ENCODE data around the gene ZNF311.

ZNF311 gene

DNA sequence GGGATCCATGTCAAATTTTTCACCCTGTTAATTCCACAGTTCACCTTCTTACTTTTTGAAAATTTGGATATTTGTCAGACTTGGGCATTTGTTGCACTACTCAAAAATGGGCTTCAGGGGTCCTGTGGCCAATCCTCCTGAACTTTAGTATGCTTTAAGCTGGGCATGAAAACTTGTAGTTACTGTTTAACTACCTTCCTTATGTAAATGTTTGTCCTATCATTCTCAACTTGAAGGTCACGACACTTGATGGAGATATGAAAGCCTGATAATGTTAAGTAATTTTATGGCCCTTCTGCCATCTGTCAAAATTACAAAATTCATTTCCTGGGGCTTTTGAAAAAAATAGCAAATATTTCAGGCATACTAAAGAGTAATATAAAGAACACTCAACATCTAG is 4.2 kb upstream of the ZNF311 start:
- DNase-seq (ENCODE audit: low spot score) = no peak
- ChIA-PET POLR2A (ENCODE audit: low non-redundant PET) (no interaction called here), CTCF (no interaction called here)
- H3K27ac ChIP-seq = no peak overlapping the region
- TF ChIP-seq, protein P1, sequence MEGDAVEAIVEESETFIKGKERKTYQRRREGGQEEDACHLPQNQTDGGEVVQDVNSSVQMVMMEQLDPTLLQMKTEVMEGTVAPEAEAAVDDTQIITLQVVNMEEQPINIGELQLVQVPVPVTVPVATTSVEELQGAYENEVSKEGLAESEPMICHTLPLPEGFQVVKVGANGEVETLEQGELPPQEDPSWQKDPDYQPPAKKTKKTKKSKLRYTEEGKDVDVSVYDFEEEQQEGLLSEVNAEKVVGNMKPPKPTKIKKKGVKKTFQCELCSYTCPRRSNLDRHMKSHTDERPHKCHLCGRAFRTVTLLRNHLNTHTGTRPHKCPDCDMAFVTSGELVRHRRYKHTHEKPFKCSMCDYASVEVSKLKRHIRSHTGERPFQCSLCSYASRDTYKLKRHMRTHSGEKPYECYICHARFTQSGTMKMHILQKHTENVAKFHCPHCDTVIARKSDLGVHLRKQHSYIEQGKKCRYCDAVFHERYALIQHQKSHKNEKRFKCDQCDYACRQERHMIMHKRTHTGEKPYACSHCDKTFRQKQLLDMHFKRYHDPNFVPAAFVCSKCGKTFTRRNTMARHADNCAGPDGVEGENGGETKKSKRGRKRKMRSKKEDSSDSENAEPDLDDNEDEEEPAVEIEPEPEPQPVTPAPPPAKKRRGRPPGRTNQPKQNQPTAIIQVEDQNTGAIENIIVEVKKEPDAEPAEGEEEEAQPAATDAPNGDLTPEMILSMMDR (conservative IDR thresholded peaks at IDR 0.05; ENCODE audit: low read depth) = no peak

DNA sequence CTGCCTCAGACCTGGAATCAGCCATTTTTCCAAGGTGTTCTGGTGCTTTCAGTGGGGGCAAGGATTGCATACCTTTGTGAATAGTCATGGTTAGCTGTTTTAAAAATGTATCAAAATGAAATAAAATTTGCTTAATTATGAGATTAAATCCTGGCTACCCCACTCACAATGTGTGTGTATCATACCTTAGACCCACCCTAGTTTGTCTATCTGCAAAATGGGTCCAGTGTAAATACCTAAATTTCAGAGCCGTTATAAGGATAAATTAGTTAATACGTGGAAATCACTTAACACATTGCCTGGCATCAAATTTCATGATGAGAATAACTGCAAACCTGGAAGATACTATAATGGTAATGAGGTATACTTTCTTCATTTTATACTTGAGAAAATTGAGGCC is 3.0 kb upstream of the ZNF311 start:
- no peak overlapping the region for H3K27ac ChIP-seq
- TF ChIP-seq, protein P1 (conservative IDR thresholded peaks at IDR 0.05; ENCODE audit: low read depth) = no peak
- ChIA-PET POLR2A (ENCODE audit: low non-redundant PET) (no interaction called here), CTCF (interaction anchor here (0.8 kb wide), 1 partner anchor 8 kb away, joined by 5 read pairs; no protein-coding TSS in a partner anchor)
- DNase-seq (ENCODE audit: low spot score) = no peak

DNA sequence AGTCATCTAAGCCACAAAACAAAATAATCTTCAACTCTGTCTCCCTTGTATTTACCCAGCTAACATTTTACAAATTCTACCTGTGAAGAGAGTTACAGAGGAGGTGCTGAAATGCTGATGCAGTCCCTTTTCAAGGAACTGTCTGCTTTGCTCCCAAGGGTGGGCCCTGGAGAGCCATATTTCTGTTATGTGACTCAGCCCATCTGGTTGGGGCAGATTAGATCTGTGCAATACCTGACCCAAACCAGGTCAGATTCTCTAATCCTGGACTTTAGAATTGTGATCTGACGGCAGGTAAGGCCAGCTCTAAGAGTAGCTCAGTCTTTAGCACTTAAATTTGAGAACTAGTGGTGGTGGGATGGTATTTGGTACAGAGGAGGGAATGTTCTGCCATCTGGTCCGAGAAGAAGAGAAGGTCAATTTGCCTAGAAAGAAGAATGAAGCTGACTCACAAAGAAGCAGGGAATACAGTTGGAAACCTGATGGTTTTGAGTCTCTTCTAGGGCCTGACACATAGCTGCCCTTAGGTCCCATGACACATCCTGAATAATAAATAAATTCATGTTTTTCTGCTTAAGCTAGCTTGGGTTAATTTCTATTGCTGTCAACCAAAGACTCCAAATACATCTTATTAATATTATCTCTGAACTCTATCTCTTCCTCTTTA is 8.1 kb downstream of the ZNF311 start:
- POLR2A ChIA-PET (ENCODE audit: low non-redundant PET) = no interaction called here
- TF ChIP-seq, protein P1 (conservative IDR thresholded peaks at IDR 0.05; ENCODE audit: low read depth) = no peak
- CTCF ChIA-PET = no interaction called here

DNA sequence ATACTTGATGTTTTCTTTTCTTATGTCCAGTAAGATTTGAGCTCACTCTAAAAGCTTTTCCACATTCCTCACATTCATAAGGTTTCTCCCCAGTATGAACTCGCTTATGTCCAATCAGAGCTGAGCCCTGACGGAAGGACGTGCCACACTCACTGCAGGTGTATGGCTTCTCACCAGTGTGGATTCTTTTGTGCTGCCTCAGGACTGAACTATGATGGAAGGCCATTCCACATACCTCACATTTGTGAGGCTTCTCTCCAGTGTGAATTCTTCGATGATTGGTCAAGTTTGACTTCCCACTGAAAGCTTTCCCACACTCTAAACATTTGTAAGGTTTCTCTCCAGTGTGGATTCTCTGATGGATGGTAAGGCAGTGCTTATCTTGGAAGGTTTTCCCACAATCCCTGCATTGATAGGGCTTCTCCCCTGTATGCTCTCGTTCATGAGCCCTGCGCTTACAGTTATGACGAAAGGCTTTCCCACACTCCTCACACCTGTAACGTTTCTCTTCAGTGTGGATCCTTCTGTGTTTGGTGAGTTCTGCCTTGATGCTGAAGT is 9.9 kb downstream of the ZNF311 start:
- H3K27ac ChIP-seq = no peak overlapping the region
- TF ChIP-seq, protein P1 (conservative IDR thresholded peaks at IDR 0.05; ENCODE audit: low read depth) = no peak
- DNase-seq (ENCODE audit: low spot score) = no peak
- POLR2A ChIA-PET (ENCODE audit: low non-redundant PET) = no interaction called here
- CTCF ChIA-PET = interaction anchor here (0.6 kb wide), 1 partner anchor 238 kb away, joined by 3 read pairs; no protein-coding TSS in a partner anchor

More for the DNA sequence above, 8.1 kb downstream of the ZNF311 start:
- no peak for DNase-seq (ENCODE audit: low spot score)
- H3K27ac ChIP-seq = no peak overlapping the region

DNA sequence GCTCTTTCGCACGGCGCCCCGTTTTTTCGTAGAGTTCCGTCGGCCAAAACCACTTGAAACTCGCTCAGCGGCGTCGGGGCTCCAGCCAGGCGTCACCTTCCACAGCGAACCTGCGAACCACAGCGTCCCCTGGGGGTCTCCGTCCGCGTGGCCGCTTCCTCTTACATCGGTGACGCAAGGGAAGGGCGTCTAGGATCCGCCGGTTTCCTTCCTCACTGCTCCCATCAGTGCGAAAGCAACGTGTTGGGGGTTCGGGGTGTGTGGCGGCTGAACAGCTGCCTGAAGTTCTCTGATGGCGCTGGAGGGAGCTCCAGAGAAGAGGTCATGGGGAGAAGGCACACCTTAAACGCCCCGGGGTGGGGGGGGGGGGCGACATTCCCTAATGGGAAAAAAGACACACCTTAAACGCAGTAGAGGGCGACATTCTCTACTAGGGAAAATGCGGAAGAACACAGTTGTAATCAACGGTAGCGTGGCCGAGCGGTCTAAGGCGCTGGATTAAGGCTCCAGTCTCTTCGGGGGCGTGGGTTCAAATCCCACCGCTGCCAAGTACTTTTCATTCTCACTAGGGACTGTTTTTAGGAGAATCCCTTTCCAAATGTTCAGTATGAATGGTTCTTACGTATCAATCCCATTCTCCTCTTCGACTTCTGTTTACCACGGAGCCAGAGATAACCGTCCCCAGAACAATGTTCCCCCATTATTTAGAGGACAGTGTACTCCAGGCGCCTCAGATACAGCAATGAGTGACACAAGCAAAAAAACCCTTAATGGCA is 16.4 kb downstream of the ZNF311 start:
- TF ChIP-seq, protein P1 (conservative IDR thresholded peaks at IDR 0.05; ENCODE audit: low read depth) = peak; percentile 20; the same call in 1 of the 2 replicates
- DNase-seq (ENCODE audit: low spot score) = peak; percentile 47
- H3K27ac ChIP-seq = no peak overlapping the region
- POLR2A ChIA-PET (ENCODE audit: low non-redundant PET) = no interaction called here
- CTCF ChIA-PET = interaction anchor here (0.7 kb wide), 1 partner anchor 15 kb away, joined by 7 read pairs; no protein-coding TSS in a partner anchor

DNA sequence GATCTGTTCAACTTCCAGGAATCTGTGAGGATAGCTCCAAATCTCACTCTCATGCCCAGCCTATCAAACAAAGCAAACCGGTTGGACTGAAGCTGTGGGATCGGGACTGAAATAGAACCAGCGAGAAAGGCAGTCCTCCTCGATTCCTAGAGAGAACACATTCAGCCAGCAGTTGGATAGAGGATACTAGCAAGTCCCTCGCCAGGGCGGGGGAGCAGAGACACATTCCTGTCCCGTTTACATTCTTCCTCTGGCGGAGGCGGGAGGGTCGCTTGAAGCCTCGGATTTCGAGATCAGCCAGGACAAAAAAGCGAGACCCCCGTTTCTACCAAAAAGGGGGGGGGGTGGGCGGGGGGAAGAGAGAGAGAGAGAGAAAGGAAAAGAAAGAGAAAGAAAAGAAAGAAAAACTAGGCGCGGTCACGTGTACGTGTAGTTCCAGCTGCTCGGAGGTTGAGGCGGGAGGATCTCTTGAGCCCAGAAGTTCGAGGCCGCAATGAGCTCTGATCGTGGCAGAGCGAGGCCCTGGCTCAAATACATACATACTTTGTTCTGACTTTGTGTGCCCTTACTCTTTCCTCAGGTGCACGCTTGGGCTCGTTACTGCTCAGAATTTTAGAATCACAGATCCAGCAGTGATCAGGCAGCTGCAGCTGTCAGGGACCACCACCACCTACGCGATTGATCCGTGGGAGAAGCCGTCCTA is 19.5 kb downstream of the ZNF311 start:
- CTCF ChIA-PET = interaction anchor here (0.5 to 1.1 kb wide), 4 partner anchors 147 to 603 kb away, joined by 3 to 4 read pairs (median 3); no protein-coding TSS in a partner anchor

More for the DNA sequence above, 19.5 kb downstream of the ZNF311 start:
- peak; percentile 95 for DNase-seq (ENCODE audit: low spot score)
- TF ChIP-seq, protein P1 (conservative IDR thresholded peaks at IDR 0.05; ENCODE audit: low read depth) = no peak
- H3K27ac ChIP-seq = peak overlapping the region; percentile 98
- POLR2A ChIA-PET (ENCODE audit: low non-redundant PET) = interaction anchor here (0.7 to 1.0 kb wide), 3 partner anchors 20 to 90 kb away, joined by 3 to 7 read pairs (median 5); partner anchors contain the start of genes TRIM27 and ZNF311

Data from RWPE1 (cell line).